ENCODE data around the gene TTLL3. TPM values are rescaled to one million over a fixed set of nuclear protein-coding genes. Genes with fewer than 3 reads are reported as not detected.
A peak's percentile ranks its signal among the peaks of the same experiment; 100 is the strongest.

Gene TTLL3
- total RNA-seq, 2 donors from 2014 or later = 24.1 to 88.0 TPM

DNA sequence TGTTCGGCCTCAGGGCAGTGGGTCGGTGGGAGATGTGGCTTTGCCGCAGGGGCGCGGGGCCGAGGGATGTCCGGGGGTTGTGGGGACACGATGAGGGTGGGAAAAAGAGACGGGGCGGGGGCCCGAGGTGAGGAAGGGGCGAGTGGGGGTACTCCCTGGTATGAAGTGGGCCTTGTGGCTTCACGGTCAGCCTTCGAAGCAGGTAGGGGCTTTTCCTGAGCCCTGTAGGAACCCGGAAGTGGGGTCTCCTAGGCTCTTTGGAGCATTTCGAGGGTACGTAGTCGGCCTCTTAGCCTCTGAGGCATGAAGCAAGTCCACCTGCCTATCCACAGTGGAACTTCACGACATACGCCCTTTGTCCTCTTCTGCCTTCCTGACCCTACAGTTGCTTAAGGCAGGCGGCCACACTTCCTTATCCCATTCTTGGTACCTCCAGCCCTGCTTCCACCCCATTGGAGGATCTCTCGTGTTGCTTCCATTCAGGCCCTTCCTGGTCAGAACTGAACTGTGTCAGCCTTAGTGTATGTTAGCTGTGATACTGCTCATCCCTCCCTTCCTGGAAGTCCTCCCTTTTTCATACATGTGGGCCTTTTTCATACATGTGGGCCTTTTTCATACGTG lies 16.8 kb upstream of the TTLL3 start:
- peaks cover 31% of the 10 kb centered on the region for H3K4me1 ChIP-seq
- H3K9me3 ChIP-seq = no peaks in the 10 kb centered on the region
- peak overlapping the region; percentile 66 to 96 for H3K4me3 ChIP-seq
- peak in 1 of 4 donors; percentile 23 for DNase-seq
- no peak for ATAC-seq
- 1% methylated on average over 11 to 23 of the region's 23 CpGs for WGBS, 2 donors
- H3K27ac ChIP-seq = peak overlapping the region; percentile 75 to 96 (median 91)
- TF ChIP-seq, protein P1, sequence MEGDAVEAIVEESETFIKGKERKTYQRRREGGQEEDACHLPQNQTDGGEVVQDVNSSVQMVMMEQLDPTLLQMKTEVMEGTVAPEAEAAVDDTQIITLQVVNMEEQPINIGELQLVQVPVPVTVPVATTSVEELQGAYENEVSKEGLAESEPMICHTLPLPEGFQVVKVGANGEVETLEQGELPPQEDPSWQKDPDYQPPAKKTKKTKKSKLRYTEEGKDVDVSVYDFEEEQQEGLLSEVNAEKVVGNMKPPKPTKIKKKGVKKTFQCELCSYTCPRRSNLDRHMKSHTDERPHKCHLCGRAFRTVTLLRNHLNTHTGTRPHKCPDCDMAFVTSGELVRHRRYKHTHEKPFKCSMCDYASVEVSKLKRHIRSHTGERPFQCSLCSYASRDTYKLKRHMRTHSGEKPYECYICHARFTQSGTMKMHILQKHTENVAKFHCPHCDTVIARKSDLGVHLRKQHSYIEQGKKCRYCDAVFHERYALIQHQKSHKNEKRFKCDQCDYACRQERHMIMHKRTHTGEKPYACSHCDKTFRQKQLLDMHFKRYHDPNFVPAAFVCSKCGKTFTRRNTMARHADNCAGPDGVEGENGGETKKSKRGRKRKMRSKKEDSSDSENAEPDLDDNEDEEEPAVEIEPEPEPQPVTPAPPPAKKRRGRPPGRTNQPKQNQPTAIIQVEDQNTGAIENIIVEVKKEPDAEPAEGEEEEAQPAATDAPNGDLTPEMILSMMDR (IDR thresholded peaks at IDR 0.05) = peak in 1 of 7 experiments; percentile 5
- no peak for TF ChIP-seq POLR2A (IDR thresholded peaks at IDR 0.05)
- intact Hi-C loops (cut with DNase I) = no loop called here
- no peaks in the 10 kb centered on the region for H3K27me3 ChIP-seq
- peaks cover 0 to 8% of the 10 kb centered on the region in 2 donors for H3K36me3 ChIP-seq (replicated peaks in 1 of 2; ENCODE audit: insufficient read depth in 1 of 2, low read depth in 2 of 2)

DNA sequence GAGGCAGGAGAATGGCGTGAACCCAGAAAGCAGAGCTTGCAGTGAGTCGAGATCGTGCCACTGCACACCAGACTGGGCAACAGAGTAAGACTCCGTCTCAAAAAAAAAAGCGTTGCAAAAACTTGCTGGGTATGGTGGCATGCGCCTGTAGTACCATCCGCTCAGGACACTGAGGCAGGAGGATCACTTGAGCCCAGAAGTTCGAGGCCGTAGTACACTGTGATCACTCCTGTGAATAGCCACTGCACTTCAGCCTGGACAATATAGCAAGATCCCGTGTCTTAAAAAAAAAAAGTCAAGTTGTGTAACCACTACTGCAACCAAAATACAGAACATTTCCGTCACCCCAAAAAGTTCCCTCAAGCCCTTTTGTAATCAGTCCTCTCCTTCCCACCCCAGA lies 15.7 kb upstream of the TTLL3 start:
- DNase-seq (no peak), ATAC-seq (no peak)
- 94 to 97% methylated on average over 11 of the region's 11 CpGs for WGBS, 2 donors
- intact Hi-C loops (cut with DNase I) = no loop called here
- H3K9me3 ChIP-seq = no peaks in the 10 kb centered on the region
- peaks cover under 1 to 15% of the 10 kb centered on the region in 2 donors for H3K36me3 ChIP-seq (replicated peaks in 1 of 2; ENCODE audit: insufficient read depth in 1 of 2, low read depth in 2 of 2)
- H3K27me3 ChIP-seq = no peaks in the 10 kb centered on the region
- no peak for TF ChIP-seq POLR2A (IDR thresholded peaks at IDR 0.05)
- TF ChIP-seq, protein P1 (IDR thresholded peaks at IDR 0.05) = no peak
- no peak overlapping the region for H3K27ac ChIP-seq
- peaks cover 31% of the 10 kb centered on the region for H3K4me1 ChIP-seq
- no peak overlapping the region for H3K4me3 ChIP-seq

- ATAC-seq (no peak), DNase-seq (no peak)
- Histone ChIP-seq H3K27me3 (no peaks in the 10 kb centered on the region), H3K9me3 (no peaks in the 10 kb centered on the region), H3K36me3 (replicated peaks in 1 of 2; ENCODE audit: insufficient read depth in 1 of 2, low read depth in 2 of 2) (peaks cover 9 to 19% of the 10 kb centered on the region in 2 donors), H3K27ac (no peak overlapping the region), H3K4me1 (peaks cover 31% of the 10 kb centered on the region), H3K4me3 (no peak overlapping the region)
- intact Hi-C loops (cut with DNase I) = no loop called here
- no peak for TF ChIP-seq POLR2A (IDR thresholded peaks at IDR 0.05)
- TF ChIP-seq, protein P1 (IDR thresholded peaks at IDR 0.05) = no peak
- 81 to 89% methylated on average over 5 of the region's 5 CpGs for WGBS, 2 donors
These were observed 14.9 kb upstream of the TTLL3 start for GRCh38 chr3:9795207-9795606.

DNA sequence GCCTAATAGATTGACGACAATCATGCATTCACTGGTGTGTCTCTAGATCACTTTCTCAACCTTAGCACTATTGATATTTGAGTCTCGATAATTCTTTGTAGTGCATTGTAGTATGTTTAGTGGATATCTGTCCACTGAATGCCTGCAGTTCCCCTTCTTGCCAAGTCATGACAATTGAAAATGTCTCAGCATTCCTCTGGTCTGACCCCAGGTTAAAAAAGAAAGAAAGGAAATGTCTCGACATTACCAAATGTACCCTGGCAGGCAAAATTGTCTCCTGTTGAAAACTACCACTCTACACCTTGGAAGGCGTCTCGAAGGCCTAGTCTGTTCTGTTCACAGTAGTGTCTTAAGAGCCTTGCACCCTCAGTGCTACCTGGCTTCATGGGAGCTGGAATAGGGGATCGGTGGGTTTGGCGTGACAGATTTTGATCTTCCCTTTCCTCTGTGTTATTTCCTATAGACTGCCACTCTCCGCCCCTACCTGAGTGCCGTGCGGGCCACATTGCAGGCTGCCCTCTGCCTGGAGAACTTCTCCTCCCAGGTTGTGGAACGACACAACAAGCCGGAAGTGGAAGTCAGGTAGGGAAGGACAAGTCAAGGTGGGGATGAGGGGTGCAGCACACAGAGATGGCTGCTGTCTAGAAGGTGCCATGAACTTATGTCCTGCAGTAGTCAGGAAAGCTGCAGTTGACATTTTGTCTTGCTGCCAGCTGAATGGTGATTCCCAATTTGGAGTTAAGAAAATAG lies 12.7 kb upstream of the TTLL3 start:
- Histone ChIP-seq H3K4me1 (peaks cover 19% of the 10 kb centered on the region), H3K27me3 (no peaks in the 10 kb centered on the region), H3K9me3 (no peaks in the 10 kb centered on the region), H3K27ac (no peak overlapping the region), H3K4me3 (no peak overlapping the region), H3K36me3 (replicated peaks in 1 of 2; ENCODE audit: insufficient read depth in 1 of 2, low read depth in 2 of 2) (peaks cover 11 to 28% of the 10 kb centered on the region in 2 donors)
- ATAC-seq (no peak), DNase-seq (no peak)
- WGBS, 2 donors = 90 to 92% methylated on average over 12 of the region's 12 CpGs
- TF ChIP-seq POLR2A (IDR thresholded peaks at IDR 0.05) = no peak
- TF ChIP-seq, protein P1 (IDR thresholded peaks at IDR 0.05) = no peak
- intact Hi-C loops (cut with DNase I) = no loop called here

All from body of pancreas (tissue), 4 donors.